Endothelial cell of umbilical vein (primary cell): Measurements from ENCODE around the gene RNF217. TPM values are rescaled to one million over a fixed set of nuclear protein-coding genes. Genes with fewer than 3 reads are reported as not detected.

ENCODE experiments used
- BruUV-seq: library from RNA; stranded (reverse); fragments of 400-500 nt; replicated peaks from 2 replicates; lab custom pipeline; 2021; lab: Mats Ljungman, UMichigan
- CTCF ChIA-PET: fragments of 300-600, 350-600 bp; sonication (Branson Sonifier 250); formaldehyde crosslinking; loops from one replicate; lab custom pipeline; 2021; ENCODE audit warnings: antibody characterized with exemption, inconsistent platforms; lab: Charles Lee
- POLR2A ChIA-PET: fragments of 300-600, 350-600 bp; sonication (Branson Sonifier 250); formaldehyde crosslinking; loops from one replicate; lab custom pipeline; 2021; ENCODE audit warnings: antibody characterized with exemption, inconsistent platforms; lab: Charles Lee
- DNase-seq: peaks from one replicate; pipeline ENCODE4 v3.0.0-alpha.2; 2011; ENCODE audit warnings: low read depth, low spot score
- FAIRE-seq: peaks from 2 replicates; lab custom pipeline; 2011; peaks lifted over from hg19 to GRCh38; lab: Jason Lieb, UNC
- H2AFZ ChIP-seq: 2 replicates; pipeline ENCODE4 v1.6.0; 2012; ENCODE audit warnings: low read depth, low read length, control low read depth, inconsistent platforms
- H3K27ac ChIP-seq: 2 replicates; pipeline ENCODE4 v1.5.1; 2011; ENCODE audit warnings: low read depth, mild to moderate bottlenecking, control low read depth, low read length, moderate library complexity; ENCODE audit not compliant: insufficient read depth
- H3K27me3 ChIP-seq, 2 experiments: 2 replicates each; pipeline versions ENCODE4 v1.6.0 to v1.6.1; 2011; ENCODE audit warnings: low read length in 2 of 2, mixed read lengths in 1 of 2; ENCODE audit not compliant: control insufficient read depth in 2 of 2, insufficient read depth in 2 of 2
- H3K36me3 ChIP-seq, 2 experiments: 2 replicates in 1 of 2; 3 replicates in 1 of 2; pipeline ENCODE4 v1.5.1; 2011; ENCODE audit warnings: low read length in 2 of 2, mild to moderate bottlenecking in 1 of 2, moderate library complexity in 1 of 2; ENCODE audit not compliant: control insufficient read depth in 2 of 2, insufficient read depth in 2 of 2; ENCODE audit errors: extremely low read depth in 1 of 2
- H3K4me1 ChIP-seq: 3 replicates; pipeline ENCODE4 v1.5.1; 2011; ENCODE audit warnings: mild to moderate bottlenecking, low read length; ENCODE audit not compliant: control insufficient read depth, insufficient read depth; ENCODE audit errors: extremely low read depth
- H3K4me2 ChIP-seq: 2 replicates; pipeline ENCODE4 v1.6.1; 2011; ENCODE audit warnings: low read length, control low read depth, mixed read lengths; ENCODE audit not compliant: insufficient read depth
- H3K4me3 ChIP-seq, 3 experiments: fragments of 200-600 bp in 1 of 3; sonication (generic), shearing (Covaris generic) in 1 of 3; replicated peaks in 1 of 3; 2 replicates each; pipeline ENCODE4 v1.5.1; 2011 to 2016; ENCODE audit warnings: control low read depth in 3 of 3, low read length in 3 of 3, mild to moderate bottlenecking in 2 of 3, inconsistent platforms in 1 of 3, low read depth in 1 of 3, moderate library complexity in 1 of 3; ENCODE audit not compliant: insufficient read depth in 1 of 3
- H3K79me2 ChIP-seq: 2 replicates; pipeline ENCODE4 v1.6.0; 2012; ENCODE audit warnings: low read length, inconsistent platforms; ENCODE audit not compliant: control insufficient read depth, insufficient read depth
- H3K9ac ChIP-seq: replicated peaks from 2 replicates; pipeline ENCODE3; 2011; ENCODE audit warnings: low read length, control low read depth; ENCODE audit not compliant: insufficient read depth; ENCODE audit errors: extremely low read depth
- H3K9me1 ChIP-seq: replicated peaks from 3 replicates; pipeline ENCODE4 v1.6.0; 2011; ENCODE audit warnings: mild to moderate bottlenecking, low read length; ENCODE audit not compliant: control insufficient read depth, insufficient read depth; ENCODE audit errors: extremely low read depth
- H3K9me3 ChIP-seq: replicated peaks from 2 replicates; pipeline ENCODE4 v1.5.1; 2012; ENCODE audit warnings: low read length, inconsistent platforms; ENCODE audit not compliant: control insufficient read depth, insufficient read depth
- H4K20me1 ChIP-seq: replicated peaks from 2 replicates; pipeline ENCODE3; 2011; ENCODE audit warnings: mild to moderate bottlenecking, low read length; ENCODE audit not compliant: control insufficient read depth, insufficient read depth; ENCODE audit errors: extremely low read depth
- GATA2 ChIP-seq: IDR thresholded peaks from 2 replicates; pipeline ENCODE4 v1.7.0; 2011; ENCODE audit warnings: low read depth, mild to moderate bottlenecking, moderate library complexity, mixed read lengths, low read length; ENCODE audit not compliant: insufficient read length, insufficient read depth
- JUN ChIP-seq: IDR thresholded peaks from 2 replicates; pipeline ENCODE4 v1.6.1; 2011; ENCODE audit warnings: borderline replicate concordance, low read depth; ENCODE audit not compliant: insufficient read length, insufficient read depth
- POLR2A ChIP-seq: IDR thresholded peaks from 2 replicates; pipeline ENCODE4 v1.6.1; 2012; ENCODE audit warnings: low read depth, mild to moderate bottlenecking, control low read depth, low read length
- POLR2AphosphoS5 ChIP-seq: IDR thresholded peaks from 2 replicates; pipeline ENCODE4 v1.6.1; 2012; ENCODE audit warnings: low read depth, mild to moderate bottlenecking, control low read depth, low read length, moderate library complexity; ENCODE audit not compliant: insufficient read depth
- dilution Hi-C: fragments of 300-500 bp; cut with MboI; formaldehyde crosslinking; loops from one replicate; pipeline ENCODE4 v1.15.0; 2019; ENCODE audit warnings: low sequenced_read_pairs; ENCODE audit not compliant: extremely low pct_ligation_motif_present
- intact Hi-C: fragments of 100-400 bp; cut with micrococcal nuclease; formaldehyde crosslinking; loops from one replicate; pipeline ENCODE4 v1.10.0; 2022
- polyA plus RNA-seq, 4 experiments: library from polyadenylated mRNA; depleted of rRNA in 3 of 4; stranded (reverse) in 3 of 4; unstranded in 1 of 4; fragments of >200 nt; gene quantifications; 2 replicates each; pipeline versions ENCODE4 v1.2.1 to v1.2.3, GENCODE V29; 2011 to 2012; ENCODE audit warnings: missing spikeins in 1 of 4
- total RNA-seq: library from RNA; stranded (reverse); gene quantifications from 2 replicates; pipeline ENCODE4 v1.2.3, GENCODE V29; 2021

RNF217 gene
- total and polyA plus RNA-seq, 2 donors (not counting 3 experiments of a cell fraction or from before 2014, with no cell fraction given), result 8.8 to 32.5 TPM

GRCh38 chr6:125088963-125089362 lies 126.7 kb downstream of the RNF217 start:
- no peak for TF ChIP-seq POLR2AphosphoS5
- no peak for TF ChIP-seq POLR2A
- FAIRE-seq (no peak), DNase-seq (no peak)
- Histone ChIP-seq H4K20me1 (no peaks in the 10 kb centered on the region), H3K9me3 (no peaks in the 10 kb centered on the region), H3K4me2 (no peak overlapping the region), H3K4me1 (no peaks in the 10 kb centered on the region), H3K9ac (no peak overlapping the region), H2AFZ (no peak overlapping the region), H3K36me3 (no peaks in the 10 kb centered on the region), H3K27me3 (no peaks in the 10 kb centered on the region), H3K9me1 (no peaks in the 10 kb centered on the region), H3K79me2 (no peaks in the 10 kb centered on the region), H3K4me3 (no peak overlapping the region), H3K27ac (no peak overlapping the region)
- intact Hi-C loops, result no loop called here
- BruUV-seq, result no TSS peak
- POLR2A ChIA-PET, result no interaction called here
- dilution Hi-C loops, result no loop called here
- CTCF ChIA-PET, result interaction anchor here (0.9 to 1.5 kb wide), 3 partner anchors 9 to 218 kb away, joined by 3 to 5 read pairs (median 4); no protein-coding TSS in a partner anchor

- H3K4me1 ChIP-seq, result peaks cover 3% of the 10 kb centered on the region
- no peaks in the 10 kb centered on the region for H3K9me1 ChIP-seq
- H3K27me3 ChIP-seq, result no peaks in the 10 kb centered on the region
- no peaks in the 10 kb centered on the region for H3K9me3 ChIP-seq
- H2AFZ ChIP-seq, result no peak overlapping the region
- no peaks in the 10 kb centered on the region for H4K20me1 ChIP-seq
- no peak overlapping the region for H3K4me3 ChIP-seq
- H3K9ac ChIP-seq, result no peak overlapping the region
- dilution Hi-C loops, result no loop called here
- intact Hi-C loops, result no loop called here
- POLR2A ChIA-PET, result interaction anchor here (0.7 kb wide), 1 partner anchor 16 kb away, joined by 3 read pairs; no protein-coding TSS in a partner anchor
- FAIRE-seq (no peak), DNase-seq (no peak)
- CTCF ChIA-PET, result no interaction called here
- no peaks in the 10 kb centered on the region for H3K79me2 ChIP-seq
- TF ChIP-seq POLR2A (no peak), POLR2AphosphoS5 (no peak), JUN (no peak), GATA2 (no peak)
- no peak overlapping the region for H3K27ac ChIP-seq
- H3K36me3 ChIP-seq, result no peaks in the 10 kb centered on the region
- no TSS peak for BruUV-seq
- no peak overlapping the region for H3K4me2 ChIP-seq
Measured at GRCh38 chr6:125094563-125094962, 132.3 kb downstream of the RNF217 start.
